IMR-90 (cell line): Measurements from ENCODE around the gene PACSIN2. TPM values are rescaled to one million over a fixed set of nuclear protein-coding genes. Genes with fewer than 3 reads are reported as not detected.

Experiments used
- ATAC-seq: fragments of 200-7000 bp; cut with Tn5 transposase; 2 replicates; pipeline ENCODE4 v1.9.1; 2020; ENCODE audit warnings: low read depth, mild to moderate bottlenecking, moderate library complexity
- BruUV-seq: library from RNA; stranded (reverse); fragments of 400-500 nt; replicated peaks from 2 replicates; lab custom pipeline; 2021; lab: Mats Ljungman, UMichigan
- CTCF ChIA-PET: fragments of 300-600 bp; formaldehyde crosslinking; extraction: SDS; loops from one replicate; lab custom pipeline; 2021; ENCODE audit warnings: antibody characterized with exemption; lab: Yijun Ruan, JAX
- POLR2A ChIA-PET: fragments of 300-600 bp; sonication (Branson Sonifier 250); formaldehyde crosslinking; loops from one replicate; lab custom pipeline; 2022; ENCODE audit warnings: antibody characterized with exemption; ENCODE audit not compliant: unreplicated experiment; lab: Charles Lee
- DNase-seq: peaks from one replicate; pipeline ENCODE4 v3.0.0; 2013
- H2AFZ ChIP-seq: replicated peaks from 2 replicates; pipeline ENCODE3; 2013; ENCODE audit warnings: low read length, mild to moderate bottlenecking; ENCODE audit not compliant: poor library complexity
- H2AK5ac ChIP-seq: 2 replicates; pipeline ENCODE4 v1.6.1; 2013; ENCODE audit warnings: low read depth, low read length, inconsistent platforms
- H2AK9ac ChIP-seq: replicated peaks from 2 replicates; pipeline ENCODE3; 2013; ENCODE audit warnings: mild to moderate bottlenecking, low read depth, low read length, moderate library complexity; ENCODE audit not compliant: poor library complexity
- H2BK120ac ChIP-seq: 2 replicates; pipeline ENCODE4 v1.6.1; 2013; ENCODE audit warnings: low read depth, low read length, inconsistent platforms
- H2BK15ac ChIP-seq: 3 replicates; pipeline ENCODE4 v1.6.1; 2013; ENCODE audit warnings: low read depth, low read length, inconsistent platforms
- H2BK20ac ChIP-seq: 2 replicates; pipeline ENCODE4 v1.6.1; 2013; ENCODE audit warnings: low read depth, mild to moderate bottlenecking, inconsistent platforms, low read length, moderate library complexity
- H2BK5ac ChIP-seq: 2 replicates; pipeline ENCODE4 v1.6.1; 2013; ENCODE audit warnings: mild to moderate bottlenecking, low read depth, low read length, inconsistent platforms; ENCODE audit not compliant: poor library complexity, severe bottlenecking
- H3K14ac ChIP-seq: replicated peaks from 2 replicates; pipeline ENCODE4 v1.6.1; 2013; ENCODE audit warnings: low read depth, low read length, inconsistent platforms
- H3K18ac ChIP-seq: 2 replicates; pipeline ENCODE4 v1.6.1; 2013; ENCODE audit warnings: low read depth, low read length, control low read depth
- H3K23ac ChIP-seq: 2 replicates; pipeline ENCODE4 v1.6.1; 2013; ENCODE audit warnings: low read depth, low read length, inconsistent platforms
- H3K27ac ChIP-seq: 2 replicates; pipeline ENCODE4 v1.5.1; 2013; ENCODE audit warnings: mild to moderate bottlenecking, control low read depth, low read length; ENCODE audit not compliant: insufficient read depth
- H3K27me3 ChIP-seq: 2 replicates; pipeline ENCODE4 v1.6.1; 2013; ENCODE audit warnings: low read length; ENCODE audit not compliant: control insufficient read depth, insufficient read depth
- H3K36me3 ChIP-seq: 2 replicates; pipeline ENCODE4 v1.6.1; 2013; ENCODE audit warnings: low read length, mixed read lengths; ENCODE audit not compliant: control insufficient read depth, insufficient read depth
- H3K4ac ChIP-seq: 2 replicates; pipeline ENCODE4 v1.6.1; 2013; ENCODE audit warnings: low read depth, low read length, inconsistent platforms
- H3K4me1 ChIP-seq: 2 replicates; pipeline ENCODE4 v1.6.1; 2013; ENCODE audit warnings: low read length, mixed read lengths; ENCODE audit not compliant: control insufficient read depth, insufficient read depth
- H3K4me2 ChIP-seq: 2 replicates; pipeline ENCODE4 v1.6.1; 2013; ENCODE audit warnings: low read depth, mild to moderate bottlenecking, control low read depth, low read length, moderate library complexity
- H3K4me3 ChIP-seq: 2 replicates; pipeline ENCODE4 v1.5.1; 2013; ENCODE audit warnings: low read depth, mild to moderate bottlenecking, control low read depth, low read length, moderate library complexity; ENCODE audit not compliant: insufficient read depth
- H3K56ac ChIP-seq: 2 replicates; pipeline ENCODE4 v1.6.1; 2013; ENCODE audit warnings: low read length, inconsistent platforms; ENCODE audit not compliant: insufficient read depth; ENCODE audit errors: extremely low read depth
- H3K79me1 ChIP-seq, 2 experiments: 2 replicates each; pipeline ENCODE4 v1.6.1; 2013; ENCODE audit warnings: low read length in 2 of 2, inconsistent platforms in 1 of 2, low read depth in 1 of 2
- H3K9ac ChIP-seq: 2 replicates; pipeline ENCODE4 v1.6.1; 2013; ENCODE audit warnings: low read depth, low read length, control low read depth
- H3K9me1 ChIP-seq: 2 replicates; pipeline ENCODE4 v1.6.1; 2013; ENCODE audit warnings: low read length, inconsistent platforms; ENCODE audit not compliant: insufficient read depth
- H3K9me3 ChIP-seq: 2 replicates; pipeline ENCODE4 v1.6.1; 2013; ENCODE audit warnings: low read length; ENCODE audit not compliant: control insufficient read depth, insufficient read depth
- H4K20me1 ChIP-seq: 2 replicates; pipeline ENCODE4 v1.6.1; 2013; ENCODE audit warnings: low read length, inconsistent platforms; ENCODE audit not compliant: insufficient read depth
- H4K5ac ChIP-seq: 2 replicates; pipeline ENCODE4 v1.6.1; 2013; ENCODE audit warnings: mild to moderate bottlenecking, low read depth, low read length, control low read depth
- H4K8ac ChIP-seq, 2 experiments: 2 replicates each; pipeline ENCODE4 v1.6.1; 2013; ENCODE audit warnings: low read depth in 2 of 2, low read length in 2 of 2, control low read depth in 1 of 2, inconsistent platforms in 1 of 2
- H4K91ac ChIP-seq: 2 replicates; pipeline ENCODE4 v1.6.1; 2013; ENCODE audit warnings: low read depth, low read length, inconsistent platforms; ENCODE audit not compliant: insufficient read depth
- CEBPB ChIP-seq: IDR thresholded peaks from 2 replicates; pipeline ENCODE4 v1.6.1; 2012; ENCODE audit warnings: low read depth, low read length, improper control_type of control experiment
- WGBS, 2 experiments: methylation state at CpG; one replicate each; pipeline versions ENCODE4 v1.1.5 to v1.1.7; 2013; ENCODE audit warnings: missing lambda C conversion rate in 2 of 2; ENCODE audit not compliant: insufficient read length in 1 of 2; ENCODE audit errors: extremely low coverage in 2 of 2; 5-methylcytosine and 5-hydroxymethylcytosine counted together
- dilution Hi-C: fragments of 300-500 bp; cut with HindIII; formaldehyde crosslinking; loops from one replicate; pipeline ENCODE4 v1.14.3; 2018; ENCODE audit warnings: low sequenced_read_pairs; ENCODE audit not compliant: unreplicated experiment
- in situ Hi-C: fragments of 300-500 bp; cut with MboI; formaldehyde crosslinking; loops from 3 replicates; pipeline ENCODE4 v1.14.3; 2019; ENCODE audit warnings: low sequenced_read_pairs, inconsistent platforms, mixed read lengths
- intact Hi-C: fragments of 100-400 bp; cut with micrococcal nuclease; formaldehyde crosslinking; loops from 2 replicates; pipeline ENCODE4 v1.10.0; 2022
- polyA plus RNA-seq, 3 experiments: library from polyadenylated mRNA; depleted of rRNA; stranded (reverse); fragments of >200 nt; gene quantifications; 2 replicates each; pipeline ENCODE4 v1.2.3, GENCODE V29; 2012; ENCODE audit warnings: low replicate concordance in 1 of 3
- total RNA-seq: library from RNA; depleted of rRNA; stranded (reverse); fragments of >200 nt; gene quantifications from 2 replicates; pipeline ENCODE4 v1.2.3, GENCODE V29; 2012

The PACSIN2 gene
- total and polyA plus RNA-seq, 2 of the 4 experiments (the other 2 are of a cell fraction) = 85.0 to 118 TPM

DNA sequence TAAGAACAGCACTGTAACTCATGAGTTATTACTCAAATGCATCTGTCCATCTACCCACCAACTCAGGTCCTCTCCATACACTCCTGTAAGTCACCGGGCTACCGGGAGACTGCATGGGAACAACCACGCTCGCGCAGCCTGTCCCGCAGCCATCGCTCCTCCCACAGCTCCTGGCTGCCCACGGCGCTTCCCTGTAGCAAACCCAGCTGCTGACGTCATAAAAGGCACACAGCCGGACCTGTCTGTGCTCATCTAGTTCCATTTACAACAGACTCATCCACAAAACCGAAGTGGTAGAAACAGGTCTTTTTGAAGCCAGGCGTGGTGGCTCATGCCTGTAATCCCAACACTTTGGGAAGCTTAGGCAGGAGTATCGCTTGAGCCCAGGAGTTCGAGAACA, 23.4 kb upstream of the PACSIN2 start:
- in situ Hi-C loops = no loop called here

More for the DNA sequence above, 23.4 kb upstream of the PACSIN2 start:
- Histone ChIP-seq H3K4me2 (no peak overlapping the region), H3K23ac (no peak overlapping the region), H2BK120ac (no peak overlapping the region), H2AFZ (no peak overlapping the region), H2BK20ac (no peak overlapping the region), H3K14ac (no peak overlapping the region), H3K36me3 (no peaks in the 10 kb centered on the region), H3K4me3 (no peak overlapping the region), H4K8ac (no peak overlapping the region), H4K20me1 (peaks cover 6% of the 10 kb centered on the region), H3K9me3 (no peaks in the 10 kb centered on the region), H3K9ac (no peak overlapping the region), H3K18ac (no peak overlapping the region), H4K5ac (no peak overlapping the region), H2AK9ac (no peak overlapping the region), H2BK15ac (no peak overlapping the region), H3K27ac (no peak overlapping the region), H4K91ac (no peak overlapping the region), H3K4me1 (0 out of 2 replicates have a peak, but pooled peaks cover 1% of the 10 kb centered on the region), H2BK5ac (no peak overlapping the region), H3K79me1 (no peaks in the 10 kb centered on the region), H3K56ac (no peak overlapping the region), H3K27me3 (no peaks in the 10 kb centered on the region), H2AK5ac (no peak overlapping the region), H3K4ac (no peak overlapping the region), H3K9me1 (0 out of 2 replicates have a peak, but pooled peaks cover 2% of the 10 kb centered on the region)
- 68% methylated on average over 3 of the region's 15 CpGs; no CpG with 5 or more reads in 1 of the 2 experiments for WGBS, 2 experiments
- CTCF ChIA-PET = no interaction called here
- TF ChIP-seq CEBPB = no peak
- DNase-seq = no peak
- dilution Hi-C loops = no loop called here
- BruUV-seq = no TSS peak
- POLR2A ChIA-PET = no interaction called here
- no peak for ATAC-seq
- intact Hi-C loops = no loop called here
